ENCODE results near the gene CFAP20.

CFAP20 gene

GRCh38 chr16:58157951-58158540 lies 28.9 kb upstream of the CFAP20 start:
- FAIRE-seq (no peak), DNase-seq (ENCODE audit: insufficient read length, low spot score) (no peak)
- no peak for TF ChIP-seq CTCF (IDR thresholded peaks at IDR 0.05; ENCODE audit: insufficient read depth, missing control alignments)

GRCh38 chr16:58157239-58157638 lies 28.1 kb upstream of the CFAP20 start:
- FAIRE-seq = no peak

GRCh38 chr16:58155839-58156238 lies 26.7 kb upstream of the CFAP20 start:
- DNase-seq (ENCODE audit: insufficient read length, low spot score) (no peak), FAIRE-seq (no peak)
- TF ChIP-seq CTCF (IDR thresholded peaks at IDR 0.05; ENCODE audit: insufficient read depth, missing control alignments) = no peak

More at GRCh38 chr16:58157239-58157638, 28.1 kb upstream of the CFAP20 start:
- no peak for DNase-seq (ENCODE audit: insufficient read length, low spot score)
- TF ChIP-seq CTCF (IDR thresholded peaks at IDR 0.05; ENCODE audit: insufficient read depth, missing control alignments) = no peak

- FAIRE-seq (no peak), DNase-seq (ENCODE audit: insufficient read length, low spot score) (no peak)
- TF ChIP-seq CTCF (IDR thresholded peaks at IDR 0.05; ENCODE audit: insufficient read depth, missing control alignments) = no peak
Observed at GRCh38 chr16:58154345-58154744, 25.2 kb upstream of the CFAP20 start.

GRCh38 chr16:58152246-58152868 lies 23.2 kb upstream of the CFAP20 start:
- no peak for FAIRE-seq
- no peak for TF ChIP-seq CTCF (IDR thresholded peaks at IDR 0.05; ENCODE audit: insufficient read depth, missing control alignments)
- no peak for DNase-seq (ENCODE audit: insufficient read length, low spot score)

- DNase-seq (ENCODE audit: insufficient read length, low spot score) = no peak
- no peak for FAIRE-seq
- TF ChIP-seq CTCF (IDR thresholded peaks at IDR 0.05; ENCODE audit: insufficient read depth, missing control alignments) = no peak
Observed at GRCh38 chr16:58148526-58148925, 19.3 kb upstream of the CFAP20 start.

GRCh38 chr16:58148099-58148498 lies 18.9 kb upstream of the CFAP20 start:
- DNase-seq (ENCODE audit: insufficient read length, low spot score) (no peak), FAIRE-seq (no peak)
- TF ChIP-seq CTCF (IDR thresholded peaks at IDR 0.05; ENCODE audit: insufficient read depth, missing control alignments) = no peak
